RWPE2 (cell line): Measurements from ENCODE around the gene RIMS1.
A peak's percentile ranks its signal among the peaks of the same experiment; 100 is the strongest.

Experiments
- ATAC-seq: fragments of 200-7000 bp; cut with Tn5 transposase; 3 replicates; pipeline ENCODE4 v1.9.1; 2021; ENCODE audit warnings: low read depth
- DNase-seq: peaks from one replicate; pipeline ENCODE4 v3.0.0-alpha.2; 2020; ENCODE audit warnings: low spot score
- H3K27ac ChIP-seq: fragments of 450-650 bp; 2 replicates; pipeline ENCODE4 v1.5.1; 2017; ENCODE audit warnings: mild to moderate bottlenecking; ENCODE audit not compliant: poor library complexity, severe bottlenecking
- H3K27me3 ChIP-seq: fragments of 250-450 bp; sonication (Bioruptor Pico); 2 replicates; pipeline ENCODE4 v1.5.1; 2021; ENCODE audit warnings: mild to moderate bottlenecking, moderate library complexity; ENCODE audit not compliant: insufficient read depth, poor library complexity, severe bottlenecking
- H3K36me3 ChIP-seq: fragments of 250-450 bp; sonication (Bioruptor Pico); 2 replicates; pipeline ENCODE4 v1.5.1; 2020; ENCODE audit warnings: low read depth, mild to moderate bottlenecking, moderate library complexity
- H3K4me1 ChIP-seq: fragments of 250-450 bp; sonication (Bioruptor Pico); 2 replicates; pipeline ENCODE4 v1.5.1; 2021; ENCODE audit warnings: mild to moderate bottlenecking, moderate library complexity; ENCODE audit not compliant: insufficient read depth, poor library complexity, severe bottlenecking
- H3K4me3 ChIP-seq: fragments of 250-450 bp; sonication (Bioruptor Pico); 2 replicates; pipeline ENCODE4 v1.5.1; 2021; ENCODE audit warnings: mild to moderate bottlenecking, moderate library complexity; ENCODE audit not compliant: severe bottlenecking
- H3K9me3 ChIP-seq: fragments of 250-450 bp; sonication (Bioruptor Pico); 2 replicates; pipeline ENCODE4 v1.5.1; 2021; ENCODE audit warnings: mild to moderate bottlenecking, moderate library complexity; ENCODE audit not compliant: severe bottlenecking
- TF ChIP-seq, protein P1 (sequence below): fragments of 450-650 bp; IDR thresholded peaks from one replicate; pipeline ENCODE4 v1.5.1; 2017; ENCODE audit warnings: mild to moderate bottlenecking, moderate library complexity; ENCODE audit not compliant: poor library complexity, severe bottlenecking

Gene RIMS1

GRCh38 chr6:72032086-72032485, 145.7 kb downstream of the RIMS1 start:
- ATAC-seq (peak; percentile 48; the same call in 1 of the 3 replicates), DNase-seq (no peak)
- no peak overlapping the region for H3K27ac ChIP-seq

DNA sequence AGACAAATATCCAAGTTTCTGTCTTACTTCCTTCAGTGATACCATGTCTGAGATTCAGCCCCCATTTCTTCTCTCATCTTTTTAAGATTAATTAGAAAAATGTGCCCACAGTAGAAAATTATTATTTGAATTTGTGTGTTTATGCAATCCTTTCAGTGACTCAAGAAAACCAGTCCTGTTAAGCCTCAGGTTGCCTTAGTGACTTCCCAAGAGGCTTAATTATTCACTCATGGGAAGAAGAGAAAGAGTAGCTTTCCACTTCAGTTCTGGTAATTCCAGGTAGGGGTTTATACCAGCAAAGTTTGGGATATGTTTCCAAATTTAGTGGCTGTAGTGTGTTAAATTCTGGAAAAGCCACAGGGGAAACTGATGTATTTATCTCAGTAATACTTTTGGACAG, 149.1 kb downstream of the RIMS1 start:
- Histone ChIP-seq H3K4me1 (no peaks in the 10 kb centered on the region), H3K36me3 (no peaks in the 10 kb centered on the region), H3K9me3 (no peaks in the 10 kb centered on the region), H3K27me3 (peaks cover 10% of the 10 kb centered on the region), H3K4me3 (no peak overlapping the region), H3K27ac (no peak overlapping the region)
- DNase-seq (no peak), ATAC-seq (no peak)
- TF ChIP-seq, protein P1, sequence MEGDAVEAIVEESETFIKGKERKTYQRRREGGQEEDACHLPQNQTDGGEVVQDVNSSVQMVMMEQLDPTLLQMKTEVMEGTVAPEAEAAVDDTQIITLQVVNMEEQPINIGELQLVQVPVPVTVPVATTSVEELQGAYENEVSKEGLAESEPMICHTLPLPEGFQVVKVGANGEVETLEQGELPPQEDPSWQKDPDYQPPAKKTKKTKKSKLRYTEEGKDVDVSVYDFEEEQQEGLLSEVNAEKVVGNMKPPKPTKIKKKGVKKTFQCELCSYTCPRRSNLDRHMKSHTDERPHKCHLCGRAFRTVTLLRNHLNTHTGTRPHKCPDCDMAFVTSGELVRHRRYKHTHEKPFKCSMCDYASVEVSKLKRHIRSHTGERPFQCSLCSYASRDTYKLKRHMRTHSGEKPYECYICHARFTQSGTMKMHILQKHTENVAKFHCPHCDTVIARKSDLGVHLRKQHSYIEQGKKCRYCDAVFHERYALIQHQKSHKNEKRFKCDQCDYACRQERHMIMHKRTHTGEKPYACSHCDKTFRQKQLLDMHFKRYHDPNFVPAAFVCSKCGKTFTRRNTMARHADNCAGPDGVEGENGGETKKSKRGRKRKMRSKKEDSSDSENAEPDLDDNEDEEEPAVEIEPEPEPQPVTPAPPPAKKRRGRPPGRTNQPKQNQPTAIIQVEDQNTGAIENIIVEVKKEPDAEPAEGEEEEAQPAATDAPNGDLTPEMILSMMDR: no peak

More at GRCh38 chr6:72032086-72032485, 145.7 kb downstream of the RIMS1 start:
- Histone ChIP-seq H3K9me3 (no peaks in the 10 kb centered on the region), H3K4me3 (no peak overlapping the region), H3K36me3 (no peaks in the 10 kb centered on the region), H3K27me3 (peaks cover 10% of the 10 kb centered on the region), H3K4me1 (no peaks in the 10 kb centered on the region)
- TF ChIP-seq, protein P1: no peak

- H3K4me1 ChIP-seq: no peaks in the 10 kb centered on the region
- H3K27me3 ChIP-seq: peaks cover 14% of the 10 kb centered on the region
- H3K36me3 ChIP-seq: no peaks in the 10 kb centered on the region
- DNase-seq (no peak), ATAC-seq (no peak)
- H3K4me3 ChIP-seq: no peak overlapping the region
- no peak overlapping the region for H3K27ac ChIP-seq
- H3K9me3 ChIP-seq: no peaks in the 10 kb centered on the region
- TF ChIP-seq, protein P1: no peak
Measured at GRCh38 chr6:72035966-72036365, 149.6 kb downstream of the RIMS1 start.

DNA sequence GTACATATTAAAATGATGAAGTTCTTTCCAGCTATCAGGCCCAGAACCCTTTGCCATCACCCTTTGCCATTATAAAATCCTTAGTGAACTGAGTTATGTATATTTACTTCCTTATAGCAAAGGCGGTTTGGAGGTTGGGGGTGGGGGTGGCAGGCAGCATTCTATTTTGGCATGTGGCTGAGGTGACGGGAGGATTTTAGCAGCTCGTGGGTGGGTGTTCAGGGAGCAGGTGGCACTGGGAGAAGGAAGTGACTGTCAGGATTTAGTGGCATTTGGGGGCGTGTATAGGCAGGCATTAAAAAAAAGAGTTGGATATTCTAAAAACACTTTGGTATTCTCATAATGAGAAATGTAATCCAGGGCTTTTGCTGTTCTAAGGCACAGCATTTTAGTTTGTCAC, 150.7 kb downstream of the RIMS1 start:
- TF ChIP-seq, protein P1: no peak
- ATAC-seq (no peak), DNase-seq (no peak)
- Histone ChIP-seq H3K27ac (no peak overlapping the region), H3K4me3 (no peak overlapping the region), H3K9me3 (no peaks in the 10 kb centered on the region), H3K36me3 (no peaks in the 10 kb centered on the region), H3K27me3 (peaks cover 16% of the 10 kb centered on the region), H3K4me1 (no peaks in the 10 kb centered on the region)

DNA sequence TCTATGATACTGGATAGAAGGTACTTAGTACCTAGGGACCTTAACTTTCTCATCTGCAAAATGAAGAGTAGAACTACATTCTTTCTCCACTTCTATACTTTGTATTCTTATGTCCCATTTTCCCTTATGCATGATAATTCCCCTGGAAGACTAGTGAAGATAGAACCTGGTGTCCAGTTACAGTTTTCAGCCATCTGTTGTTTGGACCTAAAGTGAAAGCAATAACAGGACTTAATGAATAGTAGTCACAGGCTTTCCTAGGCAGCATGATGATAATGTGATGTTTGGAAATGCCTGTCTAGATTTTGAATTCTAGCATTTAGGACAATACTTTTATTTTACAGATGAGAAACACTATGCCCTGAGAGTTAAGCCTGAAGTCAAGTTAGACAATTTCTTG, 153.8 kb downstream of the RIMS1 start:
- DNase-seq (no peak), ATAC-seq (no peak)
- H3K27me3 ChIP-seq: peaks cover 18% of the 10 kb centered on the region
- H3K27ac ChIP-seq: no peak overlapping the region
- TF ChIP-seq, protein P1: no peak
- H3K4me1 ChIP-seq: no peaks in the 10 kb centered on the region
- H3K9me3 ChIP-seq: no peaks in the 10 kb centered on the region
- no peak overlapping the region for H3K4me3 ChIP-seq
- no peaks in the 10 kb centered on the region for H3K36me3 ChIP-seq
